PC-3 (cell line): ENCODE results near the gene EGF.

Experiments
- EZH2 ChIP-seq: fragments of 300-600 bp; sonication (generic); IDR thresholded peaks from one replicate; pipeline ENCODE4 v1.6.1; 2017; ENCODE audit warnings: antibody characterized with exemption, mild to moderate bottlenecking, low read length; ENCODE audit not compliant: unreplicated experiment
- TF ChIP-seq, protein P1 (sequence below): fragments of 300-600 bp; sonication (generic); conservative IDR thresholded peaks from 2 replicates; pipeline ENCODE4 v1.5.1; 2017; ENCODE audit warnings: antibody characterized with exemption, low read depth, mild to moderate bottlenecking, low read length

DNA sequence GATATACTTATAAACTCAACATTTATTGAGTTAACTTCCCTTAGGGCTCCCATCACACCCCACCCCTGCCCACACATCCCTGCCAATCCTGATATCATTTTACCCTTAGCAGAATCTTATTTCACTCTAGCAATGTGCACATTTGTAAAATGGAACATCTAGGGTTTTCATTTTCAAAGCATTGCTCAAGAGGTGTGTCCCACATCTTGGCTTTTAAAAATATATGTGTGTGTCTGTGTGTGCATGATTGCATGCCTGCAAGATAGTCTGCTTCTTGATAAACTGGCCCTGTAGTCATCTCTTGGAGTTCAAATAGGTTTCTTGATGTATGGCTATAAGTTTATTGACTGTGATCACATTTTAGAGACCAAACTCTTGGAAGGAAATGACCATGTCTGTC is 26.4 kb upstream of the EGF start:
- TF ChIP-seq, protein P1, sequence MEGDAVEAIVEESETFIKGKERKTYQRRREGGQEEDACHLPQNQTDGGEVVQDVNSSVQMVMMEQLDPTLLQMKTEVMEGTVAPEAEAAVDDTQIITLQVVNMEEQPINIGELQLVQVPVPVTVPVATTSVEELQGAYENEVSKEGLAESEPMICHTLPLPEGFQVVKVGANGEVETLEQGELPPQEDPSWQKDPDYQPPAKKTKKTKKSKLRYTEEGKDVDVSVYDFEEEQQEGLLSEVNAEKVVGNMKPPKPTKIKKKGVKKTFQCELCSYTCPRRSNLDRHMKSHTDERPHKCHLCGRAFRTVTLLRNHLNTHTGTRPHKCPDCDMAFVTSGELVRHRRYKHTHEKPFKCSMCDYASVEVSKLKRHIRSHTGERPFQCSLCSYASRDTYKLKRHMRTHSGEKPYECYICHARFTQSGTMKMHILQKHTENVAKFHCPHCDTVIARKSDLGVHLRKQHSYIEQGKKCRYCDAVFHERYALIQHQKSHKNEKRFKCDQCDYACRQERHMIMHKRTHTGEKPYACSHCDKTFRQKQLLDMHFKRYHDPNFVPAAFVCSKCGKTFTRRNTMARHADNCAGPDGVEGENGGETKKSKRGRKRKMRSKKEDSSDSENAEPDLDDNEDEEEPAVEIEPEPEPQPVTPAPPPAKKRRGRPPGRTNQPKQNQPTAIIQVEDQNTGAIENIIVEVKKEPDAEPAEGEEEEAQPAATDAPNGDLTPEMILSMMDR, result no peak
- no peak for TF ChIP-seq EZH2
